Neural progenitor cell (in vitro differentiated cells): ENCODE results near the gene TMEM208. TPM values are rescaled to one million over a fixed set of nuclear protein-coding genes. Genes with fewer than 3 reads are reported as not detected.

ENCODE experiments used
- DNase-seq: peaks from one replicate; pipeline ENCODE4 v3.0.0-alpha.2; 2016; ENCODE audit warnings: low spot score
- H2AFZ ChIP-seq: fragments of 200-600 bp; sonication (generic); replicated peaks from 2 replicates; pipeline ENCODE4 v1.6.1; 2016; ENCODE audit warnings: antibody characterized with exemption
- H3F3A ChIP-seq: fragments of 200-600 bp; sonication (generic); 2 replicates; pipeline ENCODE4 v1.6.1; 2016; ENCODE audit warnings: antibody characterized with exemption, low read depth
- H3K27ac ChIP-seq: fragments of 200-600 bp; sonication (generic); 2 replicates; pipeline ENCODE4 v1.5.1; 2016; ENCODE audit warnings: mild to moderate bottlenecking
- H3K27me3 ChIP-seq: fragments of 200-600 bp; sonication (generic); 2 replicates; pipeline ENCODE4 v1.6.1; 2016; ENCODE audit warnings: mild to moderate bottlenecking, moderate library complexity
- H3K36me3 ChIP-seq: fragments of 200-600 bp; sonication (generic); 2 replicates; pipeline ENCODE4 v1.5.1; 2016
- H3K4me1 ChIP-seq: fragments of 200-600 bp; sonication (generic); 2 replicates; pipeline ENCODE4 v1.6.1; 2016; ENCODE audit warnings: mixed run types
- H3K4me2 ChIP-seq: fragments of 200-600 bp; sonication (generic); 2 replicates; pipeline ENCODE4 v1.6.1; 2016
- H3K4me3 ChIP-seq: fragments of 200-600 bp; sonication (generic); 2 replicates; pipeline ENCODE4 v1.5.1; 2016
- H3K79me2 ChIP-seq: fragments of 200-600 bp; sonication (generic); 2 replicates; pipeline ENCODE4 v1.6.1; 2016; ENCODE audit warnings: low read depth
- H3K9ac ChIP-seq: fragments of 200-600 bp; sonication (generic); 2 replicates; pipeline ENCODE4 v1.6.1; 2016
- H3K9me3 ChIP-seq: fragments of 200-600 bp; sonication (generic); 2 replicates; pipeline ENCODE4 v1.5.1; 2016; ENCODE audit warnings: low read depth
- H4K20me1 ChIP-seq: fragments of 200-600 bp; sonication (generic); 2 replicates; pipeline ENCODE4 v1.6.1; 2016; ENCODE audit warnings: low read depth
- H3K27ac Mint-ChIP-seq: 3 replicates; pipeline ENCODE4 v1.8.0; 2021; ENCODE audit warnings: mixed read lengths
- H3K27me3 Mint-ChIP-seq: 2 replicates; pipeline ENCODE4 v1.8.0; 2022; ENCODE audit warnings: low read depth, mild to moderate bottlenecking, inconsistent platforms, moderate library complexity, mixed read lengths; ENCODE audit not compliant: insufficient read depth
- H3K36me3 Mint-ChIP-seq: 3 replicates; pipeline ENCODE4 v1.8.0; 2021; ENCODE audit warnings: mixed read lengths
- H3K4me1 Mint-ChIP-seq: 3 replicates; pipeline ENCODE4 v1.8.0; 2021; ENCODE audit warnings: mixed read lengths
- H3K4me3 Mint-ChIP-seq: 3 replicates; pipeline ENCODE4 v1.8.0; 2021; ENCODE audit warnings: mild to moderate bottlenecking, moderate library complexity, mixed read lengths
- H3K9me3 Mint-ChIP-seq: 3 replicates; pipeline ENCODE4 v1.8.0; 2020; ENCODE audit warnings: mixed read lengths
- EZH2 ChIP-seq: fragments of 200-600 bp; sonication (generic); IDR thresholded peaks from 2 replicates; pipeline ENCODE4 v1.6.1; 2017; ENCODE audit warnings: antibody characterized with exemption, mild to moderate bottlenecking, moderate library complexity
- EZH2phosphoT487 ChIP-seq: fragments of 200-600 bp; sonication (generic); IDR thresholded peaks from 2 replicates; pipeline ENCODE4 v1.6.1; 2017; ENCODE audit warnings: antibody characterized with exemption
- total RNA-seq: library from RNA; depleted of rRNA; stranded (reverse); fragments of >200 nt; gene quantifications from 2 replicates; pipeline ENCODE4 v1.2.3, GENCODE V29; 2015; ENCODE audit warnings: low replicate concordance
- TF ChIP-seq, protein P1 (sequence below): fragments of 200-600 bp; sonication (generic); IDR thresholded peaks from 2 replicates; pipeline ENCODE4 v1.5.1; 2017; ENCODE audit warnings: antibody characterized with exemption, mild to moderate bottlenecking

The TMEM208 gene
- total RNA-seq, 1 donor from 2014 or later: 39.4 TPM

DNA sequence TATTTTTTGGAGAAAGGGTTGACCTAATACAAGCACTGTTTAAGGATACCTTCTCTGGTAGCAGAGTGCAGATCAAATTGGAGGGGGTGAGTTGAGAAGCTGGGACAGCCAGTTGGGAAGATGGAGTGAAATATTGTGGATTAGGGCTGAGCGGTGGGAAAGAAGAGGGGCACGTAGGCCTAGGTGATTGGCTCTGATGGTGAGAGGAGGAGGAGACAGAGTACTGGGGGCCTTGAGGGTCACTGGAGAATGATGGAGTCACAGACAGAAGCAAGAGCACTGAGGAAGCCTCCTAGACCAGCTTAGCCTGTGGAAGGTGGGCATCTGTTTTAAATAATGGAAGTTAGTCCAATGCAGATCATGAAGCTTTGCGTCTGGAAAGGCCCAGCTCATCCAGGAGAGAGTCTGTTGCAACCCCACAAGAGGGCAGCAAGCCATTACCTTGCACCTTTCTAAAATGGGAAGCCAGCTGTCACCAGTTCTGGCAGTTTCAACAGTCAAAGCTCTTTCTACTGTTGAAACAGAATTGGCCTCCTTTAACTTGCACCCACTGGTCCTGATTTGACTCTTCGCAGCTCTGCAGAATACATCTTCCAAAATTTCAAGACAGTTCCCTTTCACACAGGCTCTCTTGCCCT, 33.6 kb downstream of the TMEM208 start:
- no peaks in the 10 kb centered on the region for H3K27me3 ChIP-seq
- peak overlapping the region; percentile 28 for H2AFZ ChIP-seq
- no peaks in the 10 kb centered on the region for H3K79me2 ChIP-seq
- H3K4me3 ChIP-seq: no peak overlapping the region
- TF ChIP-seq, protein P1, sequence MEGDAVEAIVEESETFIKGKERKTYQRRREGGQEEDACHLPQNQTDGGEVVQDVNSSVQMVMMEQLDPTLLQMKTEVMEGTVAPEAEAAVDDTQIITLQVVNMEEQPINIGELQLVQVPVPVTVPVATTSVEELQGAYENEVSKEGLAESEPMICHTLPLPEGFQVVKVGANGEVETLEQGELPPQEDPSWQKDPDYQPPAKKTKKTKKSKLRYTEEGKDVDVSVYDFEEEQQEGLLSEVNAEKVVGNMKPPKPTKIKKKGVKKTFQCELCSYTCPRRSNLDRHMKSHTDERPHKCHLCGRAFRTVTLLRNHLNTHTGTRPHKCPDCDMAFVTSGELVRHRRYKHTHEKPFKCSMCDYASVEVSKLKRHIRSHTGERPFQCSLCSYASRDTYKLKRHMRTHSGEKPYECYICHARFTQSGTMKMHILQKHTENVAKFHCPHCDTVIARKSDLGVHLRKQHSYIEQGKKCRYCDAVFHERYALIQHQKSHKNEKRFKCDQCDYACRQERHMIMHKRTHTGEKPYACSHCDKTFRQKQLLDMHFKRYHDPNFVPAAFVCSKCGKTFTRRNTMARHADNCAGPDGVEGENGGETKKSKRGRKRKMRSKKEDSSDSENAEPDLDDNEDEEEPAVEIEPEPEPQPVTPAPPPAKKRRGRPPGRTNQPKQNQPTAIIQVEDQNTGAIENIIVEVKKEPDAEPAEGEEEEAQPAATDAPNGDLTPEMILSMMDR: peak; percentile 61
- no peak for TF ChIP-seq EZH2
- H3K27ac ChIP-seq: no peak overlapping the region
- no peak overlapping the region for H3K4me3 Mint-ChIP-seq
- peaks cover 5% of the 10 kb centered on the region for H3K27me3 Mint-ChIP-seq
- no peaks in the 10 kb centered on the region for H3K4me1 ChIP-seq
- H3K4me2 ChIP-seq: no peak overlapping the region
- no peaks in the 10 kb centered on the region for H3K36me3 Mint-ChIP-seq
- DNase-seq: peak; percentile 64
- H3K36me3 ChIP-seq: no peaks in the 10 kb centered on the region
- no peaks in the 10 kb centered on the region for H3K9me3 Mint-ChIP-seq
- no peaks in the 10 kb centered on the region for H4K20me1 ChIP-seq
- no peak overlapping the region for H3K9ac ChIP-seq
- no peaks in the 10 kb centered on the region for H3F3A ChIP-seq
- H3K4me1 Mint-ChIP-seq: peaks cover 5% of the 10 kb centered on the region
- no peak overlapping the region for H3K27ac Mint-ChIP-seq
- no peaks in the 10 kb centered on the region for H3K9me3 ChIP-seq

DNA sequence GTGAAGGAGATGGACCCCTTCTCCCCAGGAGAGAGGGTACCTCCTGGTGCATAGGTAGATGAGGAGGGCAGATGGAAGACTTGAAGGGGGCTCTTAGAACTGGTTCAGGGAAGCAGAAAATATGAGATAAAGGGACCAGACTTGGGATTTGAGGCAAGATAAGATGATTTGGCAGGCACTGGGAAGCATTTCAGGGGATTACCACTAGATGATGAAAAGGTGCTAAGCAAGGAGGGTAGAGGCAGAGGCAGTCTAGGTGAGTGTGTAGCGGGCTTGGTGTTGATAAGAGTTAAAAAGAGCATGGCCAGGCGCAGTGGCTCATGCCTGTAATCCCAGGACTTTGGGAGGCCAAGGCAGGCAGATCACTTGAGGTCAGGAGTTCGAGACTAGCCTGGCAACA, 36.3 kb downstream of the TMEM208 start:
- H3K27me3 ChIP-seq: no peaks in the 10 kb centered on the region
- no peaks in the 10 kb centered on the region for H3K36me3 Mint-ChIP-seq
- no peaks in the 10 kb centered on the region for H3F3A ChIP-seq
- no peaks in the 10 kb centered on the region for H3K9me3 ChIP-seq
- H3K9me3 Mint-ChIP-seq: peaks cover 2% of the 10 kb centered on the region
- no peak for DNase-seq
- TF ChIP-seq EZH2 (no peak), EZH2phosphoT487 (no peak)
- TF ChIP-seq, protein P1: no peak
- H3K4me1 ChIP-seq: no peaks in the 10 kb centered on the region
- no peaks in the 10 kb centered on the region for H3K79me2 ChIP-seq
- H3K27ac ChIP-seq: no peak overlapping the region
- H3K9ac ChIP-seq: no peak overlapping the region
- H3K4me3 Mint-ChIP-seq: no peak overlapping the region
- peaks cover 5% of the 10 kb centered on the region for H3K4me1 Mint-ChIP-seq
- H4K20me1 ChIP-seq: no peaks in the 10 kb centered on the region
- peaks cover 5% of the 10 kb centered on the region for H3K27me3 Mint-ChIP-seq
- no peak overlapping the region for H3K4me3 ChIP-seq
- H2AFZ ChIP-seq: no peak overlapping the region
- no peaks in the 10 kb centered on the region for H3K36me3 ChIP-seq
- no peak overlapping the region for H3K4me2 ChIP-seq
- H3K27ac Mint-ChIP-seq: no peak overlapping the region

DNA sequence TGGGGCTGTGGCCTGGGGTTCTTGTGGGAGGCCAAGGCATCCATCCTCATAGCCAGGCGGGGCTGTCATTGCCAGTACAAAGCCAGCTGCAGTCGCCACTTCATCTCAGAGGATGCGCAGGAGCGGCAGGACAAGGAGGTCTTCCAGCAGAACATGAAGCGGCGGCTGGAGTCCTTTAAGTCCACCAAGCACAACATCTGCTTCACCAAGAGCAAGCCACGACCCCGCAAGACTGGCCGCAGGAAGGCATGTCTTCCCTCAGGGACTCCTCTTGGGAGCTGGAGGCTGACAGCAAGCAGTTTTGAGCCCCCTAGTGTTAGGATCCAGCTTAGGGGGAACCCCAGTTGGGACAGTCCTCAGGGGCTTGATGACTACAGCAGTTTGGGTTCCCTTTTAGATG, 37.3 kb downstream of the TMEM208 start:
- no peak overlapping the region for H3K27ac ChIP-seq
- H3K27me3 ChIP-seq: no peaks in the 10 kb centered on the region
- TF ChIP-seq, protein P1: peak; percentile 35
- TF ChIP-seq EZH2: no peak
- no peak for TF ChIP-seq EZH2phosphoT487
- no peak overlapping the region for H3K4me3 Mint-ChIP-seq
- H3F3A ChIP-seq: no peaks in the 10 kb centered on the region
- peaks cover 5% of the 10 kb centered on the region for H3K4me1 Mint-ChIP-seq
- no peak overlapping the region for H3K4me3 ChIP-seq
- H3K36me3 ChIP-seq: no peaks in the 10 kb centered on the region
- H4K20me1 ChIP-seq: no peaks in the 10 kb centered on the region
- H3K4me2 ChIP-seq: no peak overlapping the region
- H3K9ac ChIP-seq: no peak overlapping the region
- no peaks in the 10 kb centered on the region for H3K36me3 Mint-ChIP-seq
- H3K9me3 ChIP-seq: no peaks in the 10 kb centered on the region
- H3K79me2 ChIP-seq: no peaks in the 10 kb centered on the region
- DNase-seq: peak; percentile 38
- peaks cover 5% of the 10 kb centered on the region for H3K27me3 Mint-ChIP-seq
- H3K4me1 ChIP-seq: no peaks in the 10 kb centered on the region
- peaks cover 2% of the 10 kb centered on the region for H3K9me3 Mint-ChIP-seq
- no peak overlapping the region for H2AFZ ChIP-seq
- no peak overlapping the region for H3K27ac Mint-ChIP-seq
